ENCODE data around the gene UNK. TPM values are rescaled to one million over a fixed set of nuclear protein-coding genes. Genes with fewer than 3 reads are reported as not detected.

Gene UNK
- total and polyA plus RNA-seq, 9 of the 15 experiments (the other 6 are each of a cell fraction or from before 2014, with no cell fraction given) = 12.8 to 38.6 (median 24.8) TPM

- TF ChIP-seq SP2 (IDR thresholded peaks at IDR 0.05; ENCODE audit: extremely low read depth, low read depth, low read length, poor library complexity, severe bottlenecking) (no peak), TFE3 (CRISPR knock-in tag; IDR thresholded peaks at IDR 0.05) (no peak), NFRKB (IDR thresholded peaks at IDR 0.05; ENCODE audit: low read depth) (0 out of 2 replicates have a peak, but pooled peaks have one; percentile 11), RUNX1 (IDR thresholded peaks at IDR 0.05; ENCODE audit: low read depth) (no peak), ID3 (CRISPR knock-in tag; IDR thresholded peaks at IDR 0.05) (no peak), ID3 (tag; IDR thresholded peaks at IDR 0.05) (no peak), HNRNPH1 (optimal IDR thresholded peaks at IDR 0.05; ENCODE audit: low read depth, low read length) (no peak), PKNOX1 (IDR thresholded peaks at IDR 0.05) (peak; percentile 70), ZZZ3 (IDR thresholded peaks at IDR 0.05) (no peak), SOX6 (IDR thresholded peaks at IDR 0.05) (0 out of 2 replicates have a peak, but pooled peaks have one; percentile 25), SPI1 (IDR thresholded peaks at IDR 0.05; ENCODE audit: borderline replicate concordance, low read depth, low read length) (peak; percentile 80), ZNF695 (CRISPR knock-in tag; IDR thresholded peaks at IDR 0.05) (no peak), POLR2H (tag; IDR thresholded peaks at IDR 0.05; ENCODE audit: low read depth) (peak; percentile 38; the same call in 1 of the 2 replicates), BCOR (IDR thresholded peaks at IDR 0.05) (peak; percentile 91), TEAD1 (CRISPR knock-in tag; IDR thresholded peaks at IDR 0.05) (peak in 1 of 2 experiments; percentile 25; a peak in 1 of 4 replicates), ATF7 (IDR thresholded peaks at IDR 0.05) (peak; percentile 88), BRD9 (IDR thresholded peaks at IDR 0.05; ENCODE audit: low read depth, partially characterized antibody) (peak; percentile 72), MTF1 (CRISPR knock-in tag; IDR thresholded peaks at IDR 0.05; ENCODE audit: borderline replicate concordance) (no peak), VEZF1 (CRISPR knock-in tag; IDR thresholded peaks at IDR 0.05) (0 out of 2 replicates have a peak, but pooled peaks have one; percentile 27), HDAC3 (IDR thresholded peaks at IDR 0.05; ENCODE audit: borderline replicate concordance, partially characterized antibody) (peak; percentile 65), CHCHD3 (CRISPR knock-in tag; IDR thresholded peaks at IDR 0.05) (no peak), GATA2 (CRISPR knock-in tag; IDR thresholded peaks at IDR 0.05) (peak; percentile 44; the same call in 1 of the 2 replicates)
Observed at GRCh38 chr17:75783069-75783783, 1.4 kb upstream of the UNK start (continued).
